T-helper 1 cell treated with Interleukin-12 subunit alpha and Interleukin-12 subunit beta and Interleukin-4 antibody, amounts not matched to agents 30 ng/mL and 1 ng/mL, for 36 hours (primary cell): Measurements from ENCODE around the gene PRMT5. TPM values are rescaled to one million over a fixed set of nuclear protein-coding genes. Genes with fewer than 3 reads are reported as not detected.

ENCODE experiments used
- intact Hi-C: fragments of 100-400 bp; cut with micrococcal nuclease; formaldehyde crosslinking; loops from one replicate; pipeline ENCODE4 v1.15.1; 2024
- total RNA-seq: library from RNA; stranded (reverse); gene quantifications from 2 replicates; pipeline ENCODE4 v1.2.3, GENCODE V29; 2022

PRMT5 gene
- total RNA-seq, 1 donor from 2014 or later = 80.5 TPM

DNA sequence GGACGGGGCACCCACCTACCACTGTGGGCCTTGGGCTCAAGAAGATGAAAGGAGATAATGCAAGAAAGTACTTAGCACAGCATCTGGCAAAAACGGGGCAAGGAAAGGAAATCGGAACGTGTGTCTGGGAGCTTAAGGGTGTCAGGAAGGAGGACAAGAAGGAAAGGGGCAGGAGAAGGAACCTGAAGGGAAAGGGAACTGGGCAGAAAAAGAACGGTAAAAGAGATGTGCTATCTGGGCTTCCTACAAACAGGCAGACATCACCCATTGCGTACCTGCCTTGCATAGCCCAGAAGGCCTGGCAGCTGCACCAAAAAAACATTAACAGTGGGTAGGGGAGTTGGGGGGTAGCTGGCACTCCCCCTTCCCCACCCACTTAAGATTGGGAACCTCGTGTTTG is 47.1 kb downstream of the PRMT5 start:
- intact Hi-C loops = no loop called here

GRCh38 chr14:22878271-22879246 is 50.6 kb downstream of the PRMT5 start:
- intact Hi-C loops = no loop called here

GRCh38 chr14:22877000-22877501 is 52.1 kb downstream of the PRMT5 start:
- intact Hi-C loops = no loop called here

- intact Hi-C loops = no loop called here
These were observed 53.3 kb downstream of the PRMT5 start for GRCh38 chr14:22875748-22876319.

DNA sequence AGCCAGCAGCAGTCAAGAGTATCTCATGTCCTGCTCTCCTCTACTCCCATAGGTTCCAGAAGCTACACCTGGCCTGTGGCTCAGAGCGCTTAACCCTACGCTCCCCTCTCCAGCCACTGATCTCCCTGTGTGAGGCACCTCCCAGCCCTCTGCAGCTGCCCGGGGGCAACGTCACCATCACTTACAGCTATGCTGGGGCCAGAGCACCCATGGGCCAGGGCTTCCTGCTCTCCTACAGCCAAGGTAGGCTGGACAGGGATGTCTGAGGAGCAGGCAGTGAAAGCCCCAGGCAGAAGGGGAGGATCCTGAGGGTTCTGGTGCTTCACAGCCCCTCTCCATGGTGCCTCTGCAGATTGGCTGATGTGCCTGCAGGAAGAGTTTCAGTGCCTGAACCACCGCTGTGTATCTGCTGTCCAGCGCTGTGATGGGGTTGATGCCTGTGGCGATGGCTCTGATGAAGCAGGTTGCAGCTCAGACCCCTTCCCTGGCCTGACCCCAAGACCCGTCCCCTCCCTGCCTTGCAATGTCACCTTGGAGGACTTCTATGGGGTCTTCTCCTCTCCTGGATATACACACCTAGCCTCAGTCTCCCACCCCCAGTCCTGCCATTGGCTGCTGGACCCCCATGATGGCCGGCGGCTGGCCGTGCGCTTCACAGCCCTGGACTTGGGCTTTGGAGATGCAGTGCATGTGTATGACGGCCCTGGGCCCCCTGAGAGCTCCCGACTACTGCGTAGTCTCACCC is 54.0 kb downstream of the PRMT5 start:
- intact Hi-C loops = no loop called here

DNA sequence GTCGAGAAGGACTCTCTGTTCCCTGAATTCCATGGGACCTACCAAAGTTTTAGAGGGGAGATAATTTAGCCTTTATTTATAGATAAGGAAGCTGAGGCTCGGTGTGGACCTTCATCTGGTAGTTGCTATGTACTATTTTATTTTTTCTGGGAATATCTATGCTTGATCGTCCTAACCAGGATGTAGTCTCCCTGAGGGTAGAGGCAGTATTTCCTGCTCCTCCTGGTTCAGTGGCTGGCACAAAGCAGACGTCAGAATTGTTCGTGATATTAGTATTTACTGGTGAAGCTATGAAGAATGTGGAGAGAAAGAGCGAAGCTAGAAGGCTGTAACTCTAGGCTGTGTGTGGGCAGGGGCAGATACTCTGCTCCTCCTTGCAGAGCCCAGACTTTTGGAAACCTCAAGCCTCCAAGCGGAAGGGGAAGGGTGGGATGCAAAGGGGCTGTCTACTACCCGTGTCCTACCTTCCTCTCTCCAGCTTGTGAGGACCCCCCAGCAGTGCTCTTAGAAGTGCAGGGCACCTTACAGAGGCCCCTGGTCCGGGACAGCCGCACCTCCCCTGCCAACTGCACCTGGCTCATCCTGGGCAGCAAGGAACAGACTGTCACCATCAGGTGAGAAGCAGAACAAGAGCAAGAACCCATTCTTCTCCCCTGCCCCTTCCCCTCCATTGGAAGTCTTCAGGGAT is 56.2 kb downstream of the PRMT5 start:
- intact Hi-C loops = loop anchor here (1.0 to 5.0 kb wide), 5 partner anchors 20 to 449 kb away; partner anchors contain the start of gene PABPN1

DNA sequence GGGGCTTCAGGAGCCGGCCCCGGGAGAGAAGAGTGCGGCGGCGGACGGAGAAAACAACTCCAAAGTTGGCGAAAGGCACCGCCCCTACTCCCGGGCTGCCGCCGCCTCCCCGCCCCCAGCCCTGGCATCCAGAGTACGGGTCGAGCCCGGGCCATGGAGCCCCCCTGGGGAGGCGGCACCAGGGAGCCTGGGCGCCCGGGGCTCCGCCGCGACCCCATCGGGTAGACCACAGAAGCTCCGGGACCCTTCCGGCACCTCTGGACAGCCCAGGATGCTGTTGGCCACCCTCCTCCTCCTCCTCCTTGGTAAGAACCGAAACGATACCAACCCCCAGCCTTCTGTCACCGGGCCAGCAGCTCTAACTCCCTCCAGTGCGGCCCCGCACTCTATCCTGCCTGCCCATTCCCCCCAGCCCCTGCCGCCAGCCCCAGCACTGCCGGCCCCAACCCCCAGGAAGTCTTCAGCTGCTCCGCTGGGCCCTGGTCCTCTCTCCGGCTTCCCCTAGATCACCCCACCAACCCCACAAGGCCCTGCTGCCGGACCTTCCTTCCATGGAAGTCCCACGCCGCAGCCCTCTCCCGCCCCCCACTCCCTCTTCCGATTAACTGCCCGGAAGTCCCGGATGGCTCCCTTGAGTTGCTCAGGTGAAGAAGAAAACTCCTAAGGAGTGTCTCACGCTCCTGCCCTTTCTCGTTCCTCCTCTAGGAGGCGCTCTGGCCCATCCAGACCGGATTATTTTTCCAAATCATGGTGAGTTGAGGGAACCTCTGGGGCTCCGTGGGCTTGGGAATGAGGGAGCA is 56.9 kb downstream of the PRMT5 start:
- intact Hi-C loops = loop anchor here (1.0 to 5.0 kb wide), 5 partner anchors 19 to 450 kb away; partner anchors contain the start of gene PABPN1

DNA sequence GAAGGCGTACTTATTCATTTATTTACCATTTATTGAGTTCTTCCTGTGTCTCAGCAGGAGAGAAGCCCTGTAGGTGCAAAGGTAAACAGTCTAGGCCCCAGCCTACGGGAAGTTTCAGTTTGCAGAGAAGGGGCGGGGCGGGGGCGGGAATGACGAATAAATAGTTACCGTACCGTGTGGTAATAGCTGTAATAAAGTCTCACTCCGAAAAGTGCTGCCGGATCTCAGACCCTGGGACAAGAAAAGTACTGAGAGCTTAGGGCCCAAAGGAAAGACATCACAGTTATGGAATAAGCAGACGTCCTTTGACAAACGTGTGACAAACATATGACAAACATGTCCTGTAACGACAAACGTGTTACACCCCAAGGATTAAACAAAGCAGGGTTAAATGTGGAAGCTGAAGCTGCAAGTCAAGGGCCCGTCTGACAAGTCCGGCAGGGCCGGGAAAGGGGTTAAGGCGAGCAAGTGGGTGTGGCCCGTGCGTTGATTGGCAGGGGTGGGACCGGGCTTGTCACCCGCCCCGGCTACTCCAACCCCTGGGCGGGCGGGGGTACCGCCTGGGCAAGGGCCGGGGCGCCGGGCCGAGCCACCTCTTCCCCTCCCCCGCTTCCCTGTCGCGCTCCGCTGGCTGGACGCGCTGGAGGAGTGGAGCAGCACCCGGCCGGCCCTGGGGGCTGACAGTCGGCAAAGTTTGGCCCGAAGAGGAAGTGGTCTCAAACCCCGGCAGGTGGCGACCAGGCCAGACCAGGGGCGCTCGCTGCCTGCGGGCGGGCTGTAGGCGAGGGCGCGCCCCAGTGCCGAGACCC is 57.7 kb downstream of the PRMT5 start, which contains the start of gene LRP10:
TSS of gene LRP10 (plus strand) at position 517 of the 809 bp plus-strand sequence. CDS start 564 bp downstream, outside the sequence.
- intact Hi-C loops = loop anchor here (1.0 to 5.0 kb wide), 17 partner anchors 13 to 1602 kb away; partner anchors contain the start of genes DAD1, HAUS4, HNRNPC and MRPL52

DNA sequence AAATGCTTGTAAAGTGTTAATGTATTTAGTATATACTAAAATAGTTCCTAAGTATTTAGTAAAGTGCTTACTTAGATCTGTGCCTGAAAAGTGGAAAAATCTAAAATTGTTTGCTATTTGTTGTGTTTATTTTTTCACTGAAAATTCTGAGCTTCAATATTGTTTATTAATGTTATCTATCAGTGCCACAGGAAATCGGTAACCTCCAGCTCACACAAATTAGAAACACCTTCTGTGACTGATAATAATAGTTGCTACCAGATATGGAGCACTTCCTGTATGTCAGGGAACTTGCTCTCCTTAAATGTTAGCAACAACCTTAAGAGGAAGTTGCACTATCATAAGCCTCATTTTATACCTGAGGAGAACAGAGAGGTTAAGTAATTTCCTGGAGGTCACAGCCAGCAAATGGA is 58.4 kb downstream of the PRMT5 start:
- intact Hi-C loops = loop anchor here (1.0 to 5.0 kb wide), 14 partner anchors 13 to 1602 kb away; partner anchors contain the start of genes DAD1, HAUS4, HNRNPC and MRPL52

Other genes starting within 250 kb of the PRMT5 start
- gene OXA1L, start 162.7 kb downstream of the PRMT5 start, total RNA-seq = 119 and 120 TPM in 2 replicates
- 0.54 TPM in 1 of 2 replicates, not detected in the other for gene SLC7A7, start 113.9 kb downstream of the PRMT5 start, total RNA-seq
- gene MRPL52, start 99.5 kb downstream of the PRMT5 start, total RNA-seq = 136 and 138 TPM in 2 replicates
- 2.1 and 3.2 TPM in 2 replicates for gene MMP14, start 92.8 kb downstream of the PRMT5 start, total RNA-seq
- gene LRP10, start 57.6 kb downstream of the PRMT5 start, total RNA-seq = 78.4 and 82.0 TPM in 2 replicates
- 0.51 and 1.0 TPM in 2 replicates for gene REM2, start 46.2 kb downstream of the PRMT5 start, total RNA-seq
- 95.9 and 98.9 TPM in 2 replicates for gene RBM23, start 10.2 kb downstream of the PRMT5 start, total RNA-seq
- 38.0 and 45.4 TPM in 2 replicates for gene HAUS4, start 27.7 kb upstream of the PRMT5 start, total RNA-seq
- gene AJUBA, start 53.2 kb upstream of the PRMT5 start, total RNA-seq = 0.74 and 1.9 TPM in 2 replicates
- gene C14orf93, start 80.8 kb upstream of the PRMT5 start, total RNA-seq = 9.3 and 10.1 TPM in 2 replicates
- gene PSMB5, start 105.5 kb upstream of the PRMT5 start, total RNA-seq = 73.1 and 73.6 TPM in 2 replicates
- gene PSMB11, start 112.8 kb upstream of the PRMT5 start, total RNA-seq = not detected in 2 replicates
- gene CDH24, start 128.1 kb upstream of the PRMT5 start, total RNA-seq = 2.0 and 2.2 TPM in 2 replicates
- 219 and 223 TPM in 2 replicates for gene ACIN1, start 165.8 kb upstream of the PRMT5 start, total RNA-seq
- gene C14orf119, start 166.1 kb upstream of the PRMT5 start, total RNA-seq = 47.7 and 50.3 TPM in 2 replicates
- gene CIROP, start 175.6 kb upstream of the PRMT5 start, total RNA-seq = not detected in 2 replicates
- gene CEBPE, start 189.9 kb upstream of the PRMT5 start, total RNA-seq = 0.34 TPM in 1 of 2 replicates, not detected in the other